MCF 10A (cell line): ENCODE measurements around the gene SGCD. TPM values are rescaled to one million over a fixed set of nuclear protein-coding genes. Genes with fewer than 3 reads are reported as not detected.

Experiments
- BruUV-seq: library from RNA; stranded (reverse); fragments of 400-500 nt; replicated peaks from 2 replicates; lab custom pipeline; 2021; lab: Mats Ljungman, UMichigan
- CTCF ChIA-PET: fragments of 300-600 bp; sonication (Branson Sonifier 250); formaldehyde crosslinking; extraction: SDS; loops from one replicate; lab custom pipeline; 2021; ENCODE audit warnings: antibody characterized with exemption, inconsistent platforms; lab: Yijun Ruan, JAX
- POLR2A ChIA-PET: fragments of 300-600, 350-650 bp; sonication (Branson Sonifier 250); formaldehyde crosslinking; extraction: SDS; loops from one replicate; lab custom pipeline; 2020; ENCODE audit warnings: antibody characterized with exemption, inconsistent platforms; lab: Yijun Ruan, JAX
- DNase-seq: peaks from one replicate; pipeline ENCODE4 v3.0.0-alpha.2; 2018; ENCODE audit not compliant: unreplicated experiment
- H3K27ac Mint-ChIP-seq: one replicate; pipeline ENCODE4 v1.8.0; 2022; ENCODE audit warnings: mild to moderate bottlenecking, low read depth, mixed read lengths; ENCODE audit not compliant: unreplicated experiment
- H3K27me3 Mint-ChIP-seq: one replicate; pipeline ENCODE4 v1.8.0; 2022; ENCODE audit warnings: mixed read lengths; ENCODE audit not compliant: insufficient read depth, unreplicated experiment
- H3K36me3 Mint-ChIP-seq: one replicate; pipeline ENCODE4 v1.8.0; 2022; ENCODE audit warnings: mild to moderate bottlenecking, moderate library complexity, mixed read lengths; ENCODE audit not compliant: insufficient read depth, unreplicated experiment
- H3K4me1 Mint-ChIP-seq: one replicate; pipeline ENCODE4 v1.8.0; 2022; ENCODE audit warnings: mixed read lengths; ENCODE audit not compliant: insufficient read depth, unreplicated experiment
- H3K4me3 Mint-ChIP-seq: one replicate; pipeline ENCODE4 v1.8.0; 2022; ENCODE audit warnings: mild to moderate bottlenecking, moderate library complexity, mixed read lengths; ENCODE audit not compliant: unreplicated experiment
- H3K9me3 Mint-ChIP-seq: one replicate; pipeline ENCODE4 v1.8.0; 2022; ENCODE audit warnings: mixed read lengths; ENCODE audit not compliant: unreplicated experiment
- CTCF ChIP-seq: fragments of 200-600 bp; IDR thresholded peaks from one replicate; pipeline ENCODE4 v1.8.0; 2022; ENCODE audit warnings: antibody characterized with exemption, mild to moderate bottlenecking; ENCODE audit not compliant: unreplicated experiment
- intact Hi-C: fragments of 100-400 bp; cut with micrococcal nuclease; formaldehyde crosslinking; loops from 2 replicates; pipeline ENCODE4 v1.14.1; 2022
- total RNA-seq: library from RNA; stranded (reverse); gene quantifications from 2 replicates; pipeline ENCODE4 v1.2.3, GENCODE V29; 2022

The SGCD gene
- total RNA-seq, 1 experiment from 2014 or later: 0.14 TPM

- Mint-ChIP-seq H3K4me1 (no peaks in the 10 kb centered on the region), H3K4me3 (no peak overlapping the region), H3K9me3 (no peaks in the 10 kb centered on the region), H3K27me3 (no peaks in the 10 kb centered on the region), H3K27ac (no peak overlapping the region), H3K36me3 (no peaks in the 10 kb centered on the region)
- DNase-seq: no peak
- POLR2A ChIA-PET: no interaction called here
- no peak for TF ChIP-seq CTCF
- CTCF ChIA-PET: interaction anchor here (0.7 to 1.2 kb wide), 2 partner anchors 20 to 22 kb away, joined by 3 read pairs; no protein-coding TSS in a partner anchor
- no TSS peak for BruUV-seq
- intact Hi-C loops: no loop called here
Measured at GRCh38 chr5:156427315-156427714, 100.4 kb downstream of the SGCD start.

DNA sequence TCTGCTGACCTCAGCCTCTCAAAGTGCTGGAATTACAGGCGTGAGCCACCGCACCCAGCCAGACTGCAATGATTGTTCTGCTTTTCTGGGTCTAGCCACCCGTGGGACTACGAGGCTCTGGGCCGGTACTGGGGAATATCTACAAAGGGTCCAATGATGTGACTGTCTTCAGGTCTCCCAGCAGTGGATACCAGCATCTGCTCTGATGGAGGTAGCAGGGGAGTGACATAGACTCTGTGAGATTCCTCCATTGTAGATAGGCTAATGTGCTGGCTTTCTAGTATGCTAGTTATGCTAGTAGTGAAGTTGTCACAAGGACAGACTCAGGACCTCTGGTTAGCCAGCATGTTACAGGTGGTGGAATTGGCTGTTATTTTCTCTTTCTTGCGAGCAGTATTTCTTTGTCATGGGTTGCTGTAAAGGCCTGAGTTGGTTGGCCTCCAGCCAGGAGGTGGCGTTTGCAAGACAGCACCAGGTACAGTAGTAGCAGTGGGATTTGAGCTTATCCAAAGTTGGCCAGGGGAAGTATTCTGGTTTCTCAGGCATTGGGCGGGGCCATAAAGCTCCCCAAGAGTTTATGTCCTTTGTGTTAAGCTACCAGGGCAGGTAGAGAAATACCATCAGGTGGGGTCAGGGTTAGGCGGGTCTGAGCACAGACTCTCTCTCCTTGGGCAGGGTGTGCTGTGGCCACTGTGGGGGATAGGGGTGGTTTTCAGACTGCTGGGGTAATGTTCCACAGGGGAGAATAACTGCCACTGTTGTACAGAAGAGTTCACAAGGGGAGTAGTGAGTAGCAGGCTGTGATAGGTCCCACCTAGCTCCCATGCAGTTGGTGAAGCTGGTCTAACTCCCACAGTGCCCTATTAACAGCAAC is 105.2 kb downstream of the SGCD start:
- ChIA-PET POLR2A (no interaction called here), CTCF (no interaction called here)
- intact Hi-C loops: no loop called here
- Mint-ChIP-seq H3K4me3 (no peak overlapping the region), H3K36me3 (no peaks in the 10 kb centered on the region), H3K27ac (no peak overlapping the region), H3K4me1 (no peaks in the 10 kb centered on the region), H3K27me3 (no peaks in the 10 kb centered on the region), H3K9me3 (no peaks in the 10 kb centered on the region)
- no TSS peak for BruUV-seq
- TF ChIP-seq CTCF: no peak
- no peak for DNase-seq

GRCh38 chr5:156432830-156433105 is 105.8 kb downstream of the SGCD start:
- TF ChIP-seq CTCF: no peak
- no TSS peak for BruUV-seq
- no peak for DNase-seq
- Mint-ChIP-seq H3K36me3 (no peaks in the 10 kb centered on the region), H3K9me3 (no peaks in the 10 kb centered on the region), H3K27me3 (no peaks in the 10 kb centered on the region), H3K27ac (no peak overlapping the region), H3K4me3 (no peak overlapping the region), H3K4me1 (no peaks in the 10 kb centered on the region)
- ChIA-PET POLR2A (no interaction called here), CTCF (no interaction called here)
- intact Hi-C loops: no loop called here

DNA sequence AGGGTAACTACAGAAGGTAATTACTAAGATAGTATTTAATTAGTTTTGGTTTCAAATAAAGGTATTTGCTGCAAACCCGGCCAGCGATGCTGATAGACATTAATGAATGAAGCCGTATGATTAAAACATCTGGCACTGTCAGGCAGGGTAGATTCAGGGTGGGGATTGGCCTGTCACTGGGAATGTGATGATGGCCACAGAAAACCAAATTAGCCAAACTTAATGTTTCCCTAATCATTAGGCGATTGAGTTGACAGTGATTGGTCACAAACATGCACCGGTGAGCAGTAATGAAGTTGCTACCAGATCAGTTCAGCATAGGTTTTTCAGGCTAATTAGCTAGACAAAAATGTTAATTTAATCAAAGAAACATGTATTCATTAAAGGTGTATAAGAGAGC is 107.5 kb downstream of the SGCD start:
- TF ChIP-seq CTCF: no peak
- intact Hi-C loops: no loop called here
- Mint-ChIP-seq H3K36me3 (no peaks in the 10 kb centered on the region), H3K4me1 (no peaks in the 10 kb centered on the region), H3K27ac (no peak overlapping the region), H3K9me3 (no peaks in the 10 kb centered on the region), H3K27me3 (no peaks in the 10 kb centered on the region), H3K4me3 (no peak overlapping the region)
- POLR2A ChIA-PET: no interaction called here
- CTCF ChIA-PET: no interaction called here
- DNase-seq: no peak
- BruUV-seq: no TSS peak
